Astrocyte (in vitro differentiated cells and primary cell): ENCODE results near the gene ERCC3. TPM values are rescaled to one million over a fixed set of nuclear protein-coding genes. Genes with fewer than 3 reads are reported as not detected.

Source experiments
- DNase-seq: peaks from one replicate; pipeline ENCODE4 v3.0.0-alpha.2; 2010; ENCODE audit warnings: low read depth
- FAIRE-seq: peaks from 2 replicates; lab custom pipeline; 2011; peaks lifted over from hg19 to GRCh38; lab: Jason Lieb, UNC
- H2AFZ ChIP-seq: 2 replicates; pipeline ENCODE4 v1.6.0; 2012; ENCODE audit warnings: low read depth, low read length, inconsistent platforms
- H3K27ac ChIP-seq: 2 replicates; pipeline ENCODE4 v1.5.1; 2011; ENCODE audit warnings: low read depth, low read length, inconsistent platforms
- H3K27me3 ChIP-seq: 2 replicates; pipeline ENCODE4 v1.6.0; 2011; ENCODE audit warnings: low read length, inconsistent platforms; ENCODE audit not compliant: insufficient read depth
- H3K36me3 ChIP-seq: 2 replicates; pipeline ENCODE4 v1.5.1; 2011; ENCODE audit warnings: low read length, inconsistent platforms; ENCODE audit not compliant: insufficient read depth
- H3K4me1 ChIP-seq: 2 replicates; pipeline ENCODE4 v1.5.1; 2011; ENCODE audit warnings: low read length, inconsistent platforms; ENCODE audit not compliant: insufficient read depth
- H3K4me2 ChIP-seq: 2 replicates; pipeline ENCODE4 v1.6.0; 2012; ENCODE audit warnings: low read length, inconsistent platforms
- H3K4me3 ChIP-seq: 2 replicates; pipeline ENCODE4 v1.5.1; 2011; ENCODE audit warnings: low read depth, mild to moderate bottlenecking, low read length, inconsistent platforms; ENCODE audit not compliant: insufficient read depth
- H3K79me2 ChIP-seq: 2 replicates; pipeline ENCODE4 v1.6.0; 2012; ENCODE audit warnings: mild to moderate bottlenecking, low read length, inconsistent platforms; ENCODE audit not compliant: insufficient read depth
- H3K9ac ChIP-seq: 2 replicates; pipeline ENCODE4 v1.6.0; 2012; ENCODE audit warnings: mild to moderate bottlenecking, low read length, inconsistent platforms
- H3K9me3 ChIP-seq: 2 replicates; pipeline ENCODE4 v1.5.1; 2012; ENCODE audit warnings: low read depth, mild to moderate bottlenecking, low read length, inconsistent platforms; ENCODE audit not compliant: insufficient read depth
- H4K20me1 ChIP-seq: 2 replicates; pipeline ENCODE4 v1.6.0; 2012; ENCODE audit warnings: low read length, inconsistent platforms; ENCODE audit not compliant: insufficient read depth
- H3K27ac Mint-ChIP-seq: one replicate; pipeline ENCODE4 v1.8.0; 2021; ENCODE audit warnings: mild to moderate bottlenecking, mixed read lengths; ENCODE audit not compliant: unreplicated experiment
- H3K27me3 Mint-ChIP-seq: one replicate; pipeline ENCODE4 v1.8.0; 2021; ENCODE audit warnings: low read depth, mixed read lengths; ENCODE audit not compliant: unreplicated experiment
- H3K36me3 Mint-ChIP-seq: one replicate; pipeline ENCODE4 v1.8.0; 2021; ENCODE audit warnings: low read depth, mixed read lengths; ENCODE audit not compliant: unreplicated experiment
- H3K4me1 Mint-ChIP-seq: one replicate; pipeline ENCODE4 v1.8.0; 2021; ENCODE audit warnings: low read depth, mixed read lengths; ENCODE audit not compliant: unreplicated experiment
- H3K4me3 Mint-ChIP-seq: one replicate; pipeline ENCODE4 v1.8.0; 2021; ENCODE audit warnings: mild to moderate bottlenecking, moderate library complexity, mixed read lengths; ENCODE audit not compliant: unreplicated experiment
- H3K9me3 Mint-ChIP-seq: one replicate; pipeline ENCODE4 v1.8.0; 2021; ENCODE audit warnings: mild to moderate bottlenecking, mixed read lengths; ENCODE audit not compliant: unreplicated experiment
- CTCF ChIP-seq: IDR thresholded peaks from 2 replicates; pipeline ENCODE4 v1.5.1; 2011; ENCODE audit warnings: low read depth, mild to moderate bottlenecking, inconsistent platforms, low read length, moderate library complexity; ENCODE audit not compliant: insufficient read depth
- EZH2 ChIP-seq: IDR thresholded peaks from 2 replicates; pipeline ENCODE4 v1.6.1; 2012; ENCODE audit warnings: mild to moderate bottlenecking, low read length, inconsistent platforms; ENCODE audit not compliant: insufficient read depth
- total RNA-seq: library from RNA; stranded (reverse); gene quantifications from 2 replicates; pipeline ENCODE4 v1.2.1, GENCODE V29; 2021

The ERCC3 gene
- total RNA-seq, 1 donor from 2014 or later: 34.8 TPM

- no peaks in the 10 kb centered on the region for H3K27me3 Mint-ChIP-seq
- H3K36me3 Mint-ChIP-seq: no peaks in the 10 kb centered on the region
- H3K4me1 Mint-ChIP-seq: peaks cover 37% of the 10 kb centered on the region
- peak overlapping the region; percentile 16 for H2AFZ ChIP-seq
- no peaks in the 10 kb centered on the region for H3K79me2 ChIP-seq
- peak overlapping the region; percentile 70 for H3K9ac ChIP-seq
- no peaks in the 10 kb centered on the region for H3K36me3 ChIP-seq
- DNase-seq (peak; percentile 94), FAIRE-seq (peak; percentile 59)
- peak overlapping the region; percentile 80 for H3K4me2 ChIP-seq
- H3K9me3 Mint-ChIP-seq: peaks cover 3% of the 10 kb centered on the region
- no peaks in the 10 kb centered on the region for H3K27me3 ChIP-seq
- no peaks in the 10 kb centered on the region for H4K20me1 ChIP-seq
- H3K4me3 ChIP-seq: peak overlapping the region; percentile 36
- TF ChIP-seq CTCF (no peak), EZH2 (no peak)
- H3K4me1 ChIP-seq: peaks cover 22% of the 10 kb centered on the region
- H3K4me3 Mint-ChIP-seq: peak overlapping the region; percentile 10
- peak overlapping the region; percentile 83 for H3K27ac Mint-ChIP-seq
- peak overlapping the region; percentile 83 for H3K27ac ChIP-seq
- peaks cover 4% of the 10 kb centered on the region for H3K9me3 ChIP-seq
Measured at GRCh38 chr2:127226520-127227263, 67.3 kb downstream of the ERCC3 start.

- Histone ChIP-seq H3K9me3 (peaks cover 4% of the 10 kb centered on the region), H3K4me2 (peak overlapping the region; percentile 80), H3K79me2 (no peaks in the 10 kb centered on the region), H3K9ac (peak overlapping the region; percentile 70), H3K36me3 (no peaks in the 10 kb centered on the region), H3K4me3 (peak overlapping the region; percentile 36), H3K27ac (peak overlapping the region; percentile 83), H2AFZ (peak overlapping the region; percentile 16), H4K20me1 (no peaks in the 10 kb centered on the region), H3K4me1 (peaks cover 22% of the 10 kb centered on the region), H3K27me3 (no peaks in the 10 kb centered on the region)
- peaks cover 37% of the 10 kb centered on the region for H3K4me1 Mint-ChIP-seq
- H3K27me3 Mint-ChIP-seq: no peaks in the 10 kb centered on the region
- DNase-seq: no peak
- no peaks in the 10 kb centered on the region for H3K36me3 Mint-ChIP-seq
- H3K27ac Mint-ChIP-seq: peak overlapping the region; percentile 83
- FAIRE-seq: no peak
- peak overlapping the region; percentile 10 for H3K4me3 Mint-ChIP-seq
- H3K9me3 Mint-ChIP-seq: peaks cover 3% of the 10 kb centered on the region
- no peak for TF ChIP-seq CTCF
- TF ChIP-seq EZH2: no peak
Measured at GRCh38 chr2:127226132-127226519, 67.8 kb downstream of the ERCC3 start.
